WI38 (cell line): ENCODE data around the gene ZNF592.

ENCODE experiments used
- H3K4me3 ChIP-seq: 2 replicates; pipeline ENCODE4 v1.5.1; 2011; ENCODE audit warnings: low read depth, mild to moderate bottlenecking, control low read depth, low read length
- CTCF ChIP-seq: IDR thresholded peaks from 2 replicates; pipeline ENCODE4 v1.5.1; 2012; ENCODE audit warnings: low read depth, mild to moderate bottlenecking, control low read depth, low read length

The ZNF592 gene

DNA sequence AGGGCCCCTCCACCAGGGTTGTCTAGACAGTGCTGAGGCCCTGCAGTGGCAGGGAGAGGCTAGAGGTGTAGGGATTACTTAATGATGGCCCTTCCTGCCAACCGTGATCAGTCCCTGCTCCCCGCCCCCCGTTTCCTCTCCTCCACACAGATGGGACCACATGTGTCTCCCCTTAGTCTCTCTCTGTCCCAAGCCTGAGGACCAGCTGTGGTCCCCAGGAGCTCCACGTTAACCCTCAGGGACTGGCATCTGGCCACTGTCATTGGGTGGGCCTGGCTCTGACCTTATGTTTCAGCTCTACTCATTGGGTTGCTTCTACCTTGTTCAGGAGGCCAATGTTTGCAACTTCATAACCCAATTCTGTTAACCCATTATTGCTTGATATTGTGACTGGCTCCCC is 62.8 kb downstream of the ZNF592 start:
- H3K4me3 ChIP-seq: no peak overlapping the region
- TF ChIP-seq CTCF: no peak

GRCh38 chr15:84811828-84812227 is 63.4 kb downstream of the ZNF592 start:
- H3K4me3 ChIP-seq: no peak overlapping the region
- TF ChIP-seq CTCF: no peak

DNA sequence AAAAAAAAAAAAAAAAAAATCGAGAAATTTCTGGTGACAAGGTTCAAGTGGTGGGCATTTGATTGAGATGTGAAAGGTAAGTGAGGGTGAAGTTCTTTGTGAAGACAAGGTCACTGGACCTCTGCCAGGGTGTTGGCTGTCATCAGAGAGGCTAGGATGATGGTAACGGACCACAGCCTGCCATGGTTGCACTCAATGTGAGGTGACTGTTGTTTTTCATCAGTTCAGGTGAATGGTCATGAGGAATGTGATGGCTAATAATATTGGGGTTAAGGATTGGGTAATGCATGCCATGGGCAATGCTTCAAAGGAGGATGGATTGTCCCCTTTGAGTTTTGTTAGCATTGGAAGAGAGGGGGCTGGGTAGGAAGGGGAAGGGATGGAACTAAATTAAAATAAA is 64.5 kb downstream of the ZNF592 start:
- no peak for TF ChIP-seq CTCF
- no peak overlapping the region for H3K4me3 ChIP-seq

- H3K4me3 ChIP-seq: no peak overlapping the region
- TF ChIP-seq CTCF: no peak
Observed at GRCh38 chr15:84813435-84813834, 65.0 kb downstream of the ZNF592 start.

DNA sequence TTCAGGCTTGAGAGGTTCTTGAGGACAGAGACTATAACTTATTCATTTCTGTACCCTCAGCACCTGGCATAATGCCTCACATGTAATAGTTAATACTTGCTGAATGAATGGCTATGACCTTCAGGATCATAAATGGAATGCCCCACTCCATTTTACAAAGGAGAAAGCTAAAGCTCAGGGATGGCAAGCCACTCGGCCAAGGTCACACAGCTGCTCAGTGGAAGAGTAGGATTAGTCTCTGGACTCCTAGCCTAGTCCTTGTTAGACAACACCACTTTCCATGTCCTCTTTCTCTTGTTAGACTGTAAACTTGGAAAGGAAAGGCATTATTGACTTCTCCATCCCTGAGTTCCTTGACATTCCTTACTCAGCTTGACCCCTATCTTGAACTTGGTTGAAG is 65.5 kb downstream of the ZNF592 start:
- TF ChIP-seq CTCF: no peak
- H3K4me3 ChIP-seq: no peak overlapping the region

DNA sequence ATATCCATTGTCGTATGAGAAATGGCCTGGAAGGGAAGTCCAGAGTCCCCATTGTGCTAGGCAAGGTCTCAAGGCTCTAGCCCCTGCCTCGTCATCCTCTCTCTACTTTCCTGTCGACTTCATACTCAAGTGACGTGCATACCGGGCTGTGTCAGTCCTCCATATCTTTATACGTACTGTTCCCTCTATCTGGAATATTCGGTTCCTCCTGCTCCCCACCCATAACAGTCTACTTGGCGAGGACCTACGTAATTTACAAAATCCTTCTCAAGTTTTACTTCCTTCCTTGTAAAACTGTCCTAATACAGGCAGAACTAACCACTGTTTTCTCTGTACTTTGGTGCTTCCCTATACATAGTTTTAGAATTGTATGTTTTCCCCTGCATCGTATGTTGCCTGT is 66.5 kb downstream of the ZNF592 start:
- no peak for TF ChIP-seq CTCF
- no peak overlapping the region for H3K4me3 ChIP-seq

DNA sequence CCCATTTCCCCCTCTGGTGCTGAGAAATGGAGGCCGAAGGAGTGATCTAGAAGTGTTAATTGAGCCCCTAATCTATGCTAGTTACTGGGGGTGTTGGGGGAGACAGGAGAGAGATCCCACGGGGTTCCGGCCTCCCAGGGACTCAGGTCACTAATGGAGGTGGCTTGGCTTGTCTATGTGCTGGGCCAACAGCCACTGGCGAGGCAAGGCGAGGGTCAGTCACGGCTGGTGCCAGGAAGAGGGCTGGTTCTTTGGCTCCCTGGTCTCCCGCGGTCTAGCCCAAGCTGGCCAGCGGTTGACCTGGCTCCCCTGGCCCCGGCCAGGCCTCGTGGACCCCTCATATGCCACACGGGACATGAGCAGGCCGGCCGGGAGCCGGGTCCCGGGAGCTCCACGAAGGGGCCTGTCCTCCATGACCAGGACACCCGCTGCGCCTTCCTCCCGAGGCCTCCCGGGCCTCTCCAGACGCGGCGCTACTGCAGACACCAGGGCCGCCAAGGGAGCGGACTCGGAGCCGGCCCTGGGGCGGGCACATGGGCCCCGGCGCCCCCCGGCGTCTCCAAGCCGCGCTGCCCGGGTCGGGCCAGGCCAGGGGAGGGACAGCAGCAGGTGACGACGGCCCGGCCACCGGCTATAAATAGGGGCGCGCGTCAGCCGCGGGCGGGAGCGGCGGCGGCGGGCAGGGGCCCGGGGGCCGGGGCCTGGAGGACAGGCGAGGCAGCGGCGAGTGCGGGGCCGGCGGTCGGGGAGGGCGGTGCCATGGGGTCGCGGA is 68.5 kb downstream of the ZNF592 start, which contains the start of gene ALPK3:
ALPK3 (plus strand) TSS at position 663 of the 772 bp plus-strand sequence; CDS start at position 760, 97 bp downstream.
- H3K4me3 ChIP-seq: no peak within 1 kb of the TSS
- TF ChIP-seq CTCF: no peak
